COLO829 (cell line): ENCODE data around the gene MYH9.

ENCODE experiments used
- DNase-seq: peaks from one replicate; pipeline ENCODE4 v3.0.0; 2012; ENCODE audit warnings: low spot score

Gene MYH9

DNA sequence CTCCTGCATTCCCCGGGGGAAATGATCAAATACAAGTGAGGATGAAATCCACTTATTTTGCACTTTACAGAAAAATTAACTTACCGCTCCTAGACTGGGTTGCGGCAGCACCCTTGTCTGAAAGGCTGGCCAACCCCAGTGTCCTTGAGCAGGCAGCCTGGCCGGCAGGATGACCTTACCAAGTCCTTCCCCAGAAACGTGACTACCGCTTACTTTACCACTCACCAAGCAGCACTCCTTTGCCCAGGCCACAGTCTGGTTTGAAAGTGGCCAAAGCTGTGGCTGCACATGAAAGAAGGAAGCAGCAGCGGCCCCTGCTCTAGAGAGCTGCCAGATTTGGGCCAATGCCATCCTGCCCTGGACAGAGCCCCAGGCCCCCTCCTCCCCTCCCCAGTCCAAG lies 20.3 kb downstream of the MYH9 start:
- DNase-seq, result no peak

DNA sequence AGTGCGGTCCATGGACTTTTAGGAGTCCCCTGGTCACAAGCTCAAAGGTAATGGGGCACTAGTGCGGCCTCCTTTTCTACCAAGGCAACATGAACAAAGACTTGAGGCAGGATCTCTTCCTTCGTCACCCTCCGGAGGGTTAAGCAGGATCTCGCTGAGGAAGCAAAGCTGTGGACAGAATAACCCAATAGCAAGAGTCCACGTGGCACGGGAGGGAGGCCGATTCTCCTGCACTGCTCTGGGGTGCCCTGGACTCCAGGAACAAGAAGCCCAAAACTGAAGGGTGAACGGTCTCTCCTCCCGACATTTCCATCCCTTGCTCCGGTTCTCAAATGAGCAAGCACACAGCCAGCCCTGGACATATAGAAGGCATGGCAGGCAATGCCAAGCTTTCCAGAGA lies 20.7 kb downstream of the MYH9 start:
- DNase-seq, result no peak

DNA sequence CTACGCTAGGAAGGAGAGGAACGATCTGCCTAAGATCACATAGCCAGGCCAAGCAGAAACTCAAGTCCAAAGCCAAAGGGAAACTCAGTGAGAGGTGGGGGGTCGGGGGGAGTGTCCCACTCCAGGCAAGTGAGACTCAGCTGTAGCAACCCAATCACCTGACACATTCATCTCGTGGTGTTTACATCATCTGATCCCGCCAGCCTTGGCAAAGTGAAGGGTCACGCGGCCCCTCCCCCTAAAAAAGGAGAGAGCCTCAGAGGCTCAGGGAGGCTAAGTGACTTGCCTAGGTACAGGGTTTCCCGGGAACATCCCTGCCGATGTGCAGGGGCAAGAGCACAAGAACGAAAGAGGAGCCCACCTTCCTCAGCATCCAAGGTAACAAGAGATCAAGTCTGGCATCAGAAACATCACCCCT lies 21.5 kb downstream of the MYH9 start:
- no peak for DNase-seq

DNA sequence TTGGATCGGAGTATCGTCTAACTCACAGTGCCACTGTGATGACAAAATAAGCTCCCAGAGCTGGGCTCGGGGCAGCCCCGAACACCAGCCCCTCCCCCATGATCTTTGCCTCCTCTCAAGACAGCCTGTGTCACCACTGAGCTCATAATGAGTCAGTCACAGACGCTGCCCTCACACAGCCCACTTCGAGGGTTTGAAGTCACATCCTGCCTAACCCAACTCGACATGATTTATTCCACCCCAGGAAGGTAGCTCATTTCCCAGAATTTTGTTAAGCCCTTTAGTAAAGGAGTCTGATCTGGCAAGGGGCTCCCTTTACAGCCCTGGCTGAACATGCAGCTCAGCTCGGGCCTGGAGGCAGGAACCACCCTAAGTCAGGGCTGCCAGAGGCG lies 22.8 kb downstream of the MYH9 start:
- peak; percentile 79 for DNase-seq

DNA sequence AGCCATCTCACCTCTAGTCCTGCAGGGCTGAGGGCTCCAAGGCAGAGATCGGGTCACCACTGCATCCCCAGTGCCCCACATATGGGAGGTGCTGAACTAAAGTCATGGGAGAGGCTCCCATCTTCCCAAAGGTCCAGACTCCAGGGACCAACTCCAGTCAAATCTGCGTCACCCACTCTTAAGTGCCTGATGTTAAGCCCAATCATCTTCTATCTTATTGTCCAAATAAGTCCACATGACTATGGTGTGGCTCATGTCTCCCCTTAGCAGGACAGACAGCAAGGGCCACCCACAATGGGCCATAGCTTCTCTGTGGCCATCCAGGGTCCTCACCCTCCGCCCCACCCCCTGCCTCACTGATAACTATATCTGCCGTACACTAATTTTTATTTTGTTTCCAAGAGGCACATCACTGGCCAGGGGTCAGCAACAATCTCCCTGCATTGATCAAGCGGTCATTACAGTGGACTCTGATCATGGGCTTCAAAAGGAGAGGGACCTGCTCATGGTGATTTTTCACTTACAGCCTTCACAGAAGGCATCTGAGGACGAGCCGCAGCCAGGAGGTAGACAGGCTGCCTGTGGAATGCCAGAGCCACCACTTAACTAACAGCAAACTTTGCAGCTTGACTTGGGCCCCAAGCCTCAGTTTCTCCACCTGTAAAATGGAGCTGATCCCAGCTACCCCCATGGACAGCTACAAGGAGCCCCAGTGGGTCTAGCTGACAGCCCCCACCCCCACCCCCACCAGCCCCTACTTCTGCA lies 23.3 kb downstream of the MYH9 start:
- no peak for DNase-seq

DNA sequence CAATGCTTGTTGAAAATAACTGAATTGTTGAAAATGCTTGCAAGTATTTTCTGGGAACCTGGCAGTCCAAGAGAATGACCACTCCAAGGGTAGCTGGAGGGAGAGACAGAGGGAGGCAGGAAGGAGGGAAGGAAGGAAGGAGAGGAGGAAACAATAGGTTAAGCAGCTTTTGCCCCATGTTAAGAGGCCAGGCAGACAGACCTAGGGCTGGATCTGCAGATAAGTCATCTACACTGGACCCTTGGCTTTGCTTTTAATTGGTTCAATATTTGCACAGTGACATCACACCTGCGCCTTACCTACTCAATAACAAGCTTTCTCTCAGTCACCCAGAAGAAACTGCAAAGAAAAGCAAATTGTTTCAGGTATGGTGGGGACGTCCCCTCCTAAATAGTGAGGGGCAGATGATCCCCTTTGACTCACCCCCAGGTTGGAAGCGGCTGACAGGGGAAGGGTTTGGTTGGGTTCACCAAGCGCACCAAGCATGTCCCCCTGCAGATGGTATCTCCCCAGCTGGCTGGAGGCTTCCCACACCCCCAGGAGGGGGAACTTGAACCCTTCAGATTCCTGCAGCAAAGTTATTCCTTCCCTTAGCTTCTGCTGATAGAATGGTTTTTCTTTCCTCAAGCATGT lies 24.3 kb downstream of the MYH9 start:
- DNase-seq, result no peak

- no peak for DNase-seq
Measured at GRCh38 chr22:36362932-36363331, 24.8 kb downstream of the MYH9 start.

GRCh38 chr22:36362075-36362474 lies 25.7 kb downstream of the MYH9 start:
- no peak for DNase-seq

DNA sequence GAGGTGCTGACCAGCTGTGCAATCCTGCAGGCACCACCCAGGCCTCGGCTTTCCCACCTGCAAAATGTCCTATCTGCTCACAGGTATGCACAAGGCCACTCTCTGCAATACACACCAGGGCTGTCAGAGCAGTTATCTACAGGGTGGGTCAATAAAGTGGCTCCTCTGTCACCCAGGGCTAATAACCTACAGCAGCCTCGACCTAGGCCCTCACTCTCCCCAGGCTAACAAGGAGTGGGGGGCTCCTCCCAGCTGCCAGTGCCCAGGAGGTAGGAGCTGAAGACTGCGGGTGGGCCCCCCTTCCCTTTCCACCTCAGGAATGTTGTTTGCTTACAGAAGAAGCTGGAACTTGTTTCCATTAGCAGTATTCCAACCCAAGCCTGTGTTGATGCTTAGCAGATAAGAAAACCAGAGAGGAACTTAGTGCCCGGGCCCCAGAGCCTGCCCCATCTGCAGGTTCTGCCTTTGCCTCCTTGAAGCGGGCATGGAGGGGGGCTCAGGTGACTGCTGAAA lies 26.8 kb downstream of the MYH9 start:
- DNase-seq, result no peak

GRCh38 chr22:36360011-36360410 lies 27.8 kb downstream of the MYH9 start:
- no peak for DNase-seq

DNA sequence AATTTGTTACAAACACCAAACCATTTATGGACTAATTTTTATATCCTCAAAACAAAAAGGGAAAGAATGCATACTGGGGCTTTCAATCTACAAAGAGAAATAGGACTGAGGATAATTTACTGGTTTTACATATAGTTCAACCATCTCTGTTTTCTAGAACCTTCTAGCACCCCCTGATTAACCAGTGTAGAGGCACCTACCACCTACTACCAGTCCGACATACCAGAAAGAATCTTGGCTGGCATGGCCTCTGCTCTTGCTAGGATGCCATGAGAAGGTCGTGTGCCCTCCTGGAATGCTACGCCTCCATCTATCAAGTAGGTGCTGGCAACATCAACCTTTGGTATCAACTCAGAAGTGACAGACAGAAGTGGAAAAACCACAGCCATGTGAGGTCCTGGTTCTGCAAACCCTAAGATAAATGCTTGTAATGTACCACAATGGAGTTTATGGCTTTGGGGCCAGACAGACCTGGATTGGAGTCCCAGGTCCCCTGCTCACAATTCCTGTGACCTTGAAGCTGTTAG lies 28.2 kb downstream of the MYH9 start:
- no peak for DNase-seq

- DNase-seq, result no peak
Measured at GRCh38 chr22:36358533-36359469, 29.0 kb downstream of the MYH9 start.

DNA sequence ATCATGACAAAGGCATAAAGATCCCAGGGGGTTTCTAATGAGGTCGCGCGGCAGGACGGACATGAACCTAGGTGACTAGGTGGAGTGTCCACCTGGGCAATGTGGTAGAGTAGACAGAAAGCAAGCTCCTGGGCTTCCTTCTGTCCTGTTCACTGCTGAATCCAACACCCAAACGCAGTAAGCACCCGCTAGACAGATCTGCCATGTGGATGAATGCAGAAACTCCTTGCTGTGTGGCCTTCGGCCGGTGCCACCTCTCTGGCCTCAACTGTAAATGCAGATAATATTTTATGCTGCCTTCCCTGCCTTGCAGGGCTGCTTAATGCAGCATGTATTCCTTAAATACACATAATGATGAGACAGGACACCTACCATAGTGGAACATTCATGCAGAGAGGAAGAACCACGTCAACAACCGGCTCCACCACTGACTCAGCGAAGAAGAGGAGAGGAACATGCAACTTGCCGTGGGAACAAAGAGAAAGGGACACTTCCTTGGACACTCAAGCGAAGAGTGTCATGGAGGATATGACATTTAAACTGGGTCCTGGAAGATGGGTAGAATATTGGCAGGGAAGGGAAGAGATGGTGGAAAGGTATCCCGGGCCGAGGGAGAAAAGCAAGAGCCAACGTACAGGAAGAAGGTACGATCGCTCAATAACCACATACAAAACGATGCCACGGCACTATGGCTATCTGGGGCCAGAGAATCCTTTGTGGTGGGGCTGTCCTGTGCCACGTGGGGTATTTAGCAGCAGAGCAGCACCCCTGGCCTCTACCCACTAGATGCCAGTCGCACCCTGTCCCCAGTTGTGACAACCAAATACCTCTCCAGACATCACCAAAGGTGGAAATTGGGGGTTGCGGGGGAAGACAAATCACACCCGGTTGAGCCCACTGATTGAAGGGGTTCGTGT lies 30.8 kb downstream of the MYH9 start:
- DNase-seq, result no peak

- DNase-seq, result no peak
Measured at GRCh38 chr22:36355894-36356293, 31.9 kb downstream of the MYH9 start.

GRCh38 chr22:36355362-36355761 lies 32.4 kb downstream of the MYH9 start:
- no peak for DNase-seq

DNA sequence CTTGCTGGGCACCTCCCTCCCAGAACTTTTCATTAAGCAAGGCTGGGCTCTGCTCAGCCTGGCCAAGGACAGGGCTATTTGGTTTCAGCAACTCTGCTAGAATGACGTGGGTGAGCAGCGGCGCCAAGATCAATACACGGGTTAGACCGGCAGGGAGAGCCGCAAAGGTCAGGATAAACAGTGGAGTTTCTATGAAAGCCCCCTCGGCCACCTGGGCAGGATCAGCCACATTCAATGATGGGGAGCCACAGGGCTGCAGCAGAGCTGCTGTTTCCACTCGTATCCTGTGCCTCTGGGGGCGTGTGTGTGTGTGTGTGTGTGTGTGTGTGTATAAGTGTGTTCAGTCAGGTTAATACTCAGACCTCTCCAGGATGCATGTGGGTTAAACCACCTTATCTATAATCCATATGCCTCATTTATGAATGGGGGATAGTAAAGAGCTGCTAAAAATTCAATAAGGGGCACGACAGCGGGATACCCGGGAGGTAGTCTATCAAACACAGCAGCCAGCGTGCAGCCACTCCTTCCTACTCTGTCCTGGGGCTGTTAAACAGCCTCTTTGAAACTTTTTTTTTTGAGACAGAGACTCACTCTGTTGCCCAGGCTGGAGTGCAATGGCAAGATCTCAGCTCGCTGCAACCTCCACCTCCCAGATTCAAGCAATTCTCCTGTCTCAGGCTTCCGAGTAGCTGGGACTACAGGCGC lies 34.8 kb downstream of the MYH9 start:
- no peak for DNase-seq

DNA sequence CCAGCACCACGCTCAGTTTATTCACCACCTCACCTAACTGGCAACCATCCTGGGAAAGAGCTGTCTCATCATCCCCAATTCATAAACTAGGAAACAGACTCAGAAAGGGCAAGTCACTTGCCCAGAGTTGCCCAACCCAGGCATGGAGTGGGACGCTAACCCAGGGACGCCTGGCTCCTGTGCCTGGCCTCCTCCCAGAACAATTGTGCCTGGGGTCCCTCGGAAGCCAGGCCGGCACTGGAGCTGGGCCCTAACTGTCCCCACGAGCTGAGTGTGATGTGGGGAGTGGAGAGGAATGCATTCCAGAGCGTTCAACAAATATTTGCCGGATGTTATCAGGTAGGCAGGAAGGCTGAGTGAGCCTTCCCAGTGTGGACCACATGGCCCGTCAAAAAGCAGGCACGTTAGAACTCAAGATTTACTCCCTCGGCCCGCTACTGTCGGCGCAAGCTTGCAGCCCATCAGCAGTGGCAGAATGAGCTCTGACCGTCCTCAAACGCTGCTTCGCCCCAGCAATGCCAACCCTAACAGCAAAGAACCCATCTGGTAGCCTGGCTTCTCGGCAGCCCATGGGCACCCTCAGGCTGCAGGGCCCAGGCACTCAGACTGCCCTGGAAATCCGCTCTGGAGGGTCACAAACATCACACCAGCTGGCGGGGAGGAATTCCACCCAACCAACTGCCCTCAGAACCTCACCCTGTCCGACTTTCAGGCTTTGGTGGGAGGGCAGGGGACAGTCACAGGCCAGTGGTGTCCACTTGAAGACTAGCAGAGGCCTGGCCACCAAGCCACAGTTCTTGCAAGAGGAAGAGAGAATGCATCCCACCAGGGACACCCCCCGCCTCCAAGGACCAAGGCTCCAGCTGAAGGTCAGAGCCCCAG lies 35.6 kb downstream of the MYH9 start:
- DNase-seq, result no peak

DNA sequence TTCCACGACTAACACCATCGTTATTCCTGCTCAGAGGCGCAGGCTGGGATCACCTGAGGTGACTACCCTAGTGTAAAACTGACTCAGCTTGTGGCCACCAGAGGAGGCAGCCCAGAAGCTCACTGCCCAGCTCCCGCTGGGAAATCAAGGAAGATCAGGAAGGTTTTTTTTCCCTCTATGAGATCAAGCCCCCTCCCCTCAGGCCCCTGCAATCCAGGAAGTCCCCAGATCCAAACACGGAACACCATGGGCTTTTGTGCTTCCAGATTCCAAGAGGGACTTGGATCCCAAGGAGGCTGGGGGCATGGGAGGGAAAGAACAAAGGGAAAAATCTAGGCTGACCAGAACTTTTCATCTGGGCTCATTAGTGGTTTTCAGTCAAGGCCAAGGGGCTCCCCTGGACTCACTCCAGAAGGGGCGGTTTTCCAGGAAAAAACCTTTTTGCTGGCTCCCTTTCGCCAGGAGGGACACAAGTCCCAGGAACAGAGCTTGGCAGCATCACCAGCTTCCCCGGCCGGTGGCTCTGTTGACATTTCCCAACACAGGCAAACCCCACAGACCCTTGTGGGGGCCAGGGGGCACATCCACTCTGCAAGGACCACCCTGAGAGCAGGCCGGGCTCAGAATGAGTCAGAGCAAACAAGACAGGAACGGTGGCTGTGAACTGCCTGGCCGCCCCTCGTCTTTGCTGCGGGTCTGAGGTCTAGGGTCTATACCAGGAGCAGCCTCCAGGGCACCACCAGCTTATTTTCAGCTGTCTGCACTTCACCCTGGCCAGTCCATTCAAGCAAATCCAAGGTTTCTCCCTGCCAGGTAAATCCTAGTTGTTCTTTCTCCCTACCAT lies 36.8 kb downstream of the MYH9 start:
- no peak for DNase-seq

- no peak for DNase-seq
Measured at GRCh38 chr22:36349726-36350125, 38.0 kb downstream of the MYH9 start.
